ENCODE measurements around the gene STAG2.
A peak's percentile ranks its signal among the peaks of the same experiment; 100 is the strongest.
"Not testable (repeated sequence)": the region's sequence is repeated elsewhere in the genome, so short reads cannot be mapped to it uniquely, and the experiment has no call there.

STAG2 gene

DNA sequence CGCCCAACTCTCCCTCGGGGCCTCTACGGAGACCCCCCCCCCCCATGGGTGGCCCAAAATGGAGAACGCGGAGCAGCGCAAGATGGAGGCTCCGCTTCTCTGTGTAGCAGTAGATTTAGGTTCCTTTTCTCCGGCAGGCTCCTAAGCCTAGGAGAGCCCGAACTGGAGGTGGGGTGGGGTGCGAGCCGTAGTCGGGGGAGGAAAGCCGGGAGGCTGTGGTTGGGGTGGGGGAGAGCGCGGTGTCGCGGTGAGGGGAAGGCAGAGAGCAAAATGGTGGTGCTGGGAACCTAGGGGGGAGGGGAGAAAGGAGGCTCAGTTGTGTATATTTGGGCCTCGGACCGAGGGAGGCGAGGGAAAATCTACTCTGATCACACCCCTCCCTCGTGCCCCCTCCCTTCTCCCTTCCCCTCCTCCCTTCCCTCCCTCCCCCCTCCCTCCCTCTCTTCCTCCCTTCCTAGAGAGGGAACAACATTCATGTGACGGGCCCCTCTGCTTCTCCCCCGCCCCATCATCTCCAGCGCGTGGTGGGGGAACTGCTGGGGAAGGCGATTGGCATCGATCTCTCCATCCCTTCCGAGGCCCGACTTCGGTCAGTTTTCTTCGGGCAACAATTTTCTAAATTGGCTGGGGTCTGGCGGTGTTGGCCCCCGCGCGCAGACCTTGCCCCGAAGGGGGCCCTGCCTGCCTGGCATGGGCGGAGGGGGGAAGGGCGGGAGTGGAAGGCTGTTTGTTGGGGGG lies at the start of gene STAG2:
TSS of gene STAG2 (plus strand) at position 439 of the 738 bp plus-strand sequence. CDS start 60,922 bp downstream, outside the sequence.
- peak; percentile 66 for DNase-seq (ENCODE audit: low spot score)

DNA sequence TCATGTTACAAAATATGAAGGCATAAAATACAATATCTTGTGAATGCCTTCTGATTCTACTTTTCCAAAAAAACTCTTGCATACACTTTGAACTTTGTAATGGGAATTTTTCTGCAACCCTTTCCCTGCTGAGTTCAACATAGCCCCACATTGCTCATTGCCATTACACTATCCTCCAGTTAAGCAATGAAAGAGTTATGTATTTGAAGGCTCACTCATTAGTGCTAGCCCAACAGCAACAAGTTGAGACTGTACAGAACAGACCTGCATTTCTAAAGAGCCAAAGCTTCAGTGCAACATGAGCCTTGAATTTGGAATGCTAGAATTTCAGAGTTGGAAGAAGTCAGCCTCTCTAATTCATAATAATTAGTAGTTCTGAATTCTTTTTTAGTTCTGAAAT lies 44.4 kb upstream of the STAG2 start:
- DNase-seq (ENCODE audit: low spot score): no peak

DNA sequence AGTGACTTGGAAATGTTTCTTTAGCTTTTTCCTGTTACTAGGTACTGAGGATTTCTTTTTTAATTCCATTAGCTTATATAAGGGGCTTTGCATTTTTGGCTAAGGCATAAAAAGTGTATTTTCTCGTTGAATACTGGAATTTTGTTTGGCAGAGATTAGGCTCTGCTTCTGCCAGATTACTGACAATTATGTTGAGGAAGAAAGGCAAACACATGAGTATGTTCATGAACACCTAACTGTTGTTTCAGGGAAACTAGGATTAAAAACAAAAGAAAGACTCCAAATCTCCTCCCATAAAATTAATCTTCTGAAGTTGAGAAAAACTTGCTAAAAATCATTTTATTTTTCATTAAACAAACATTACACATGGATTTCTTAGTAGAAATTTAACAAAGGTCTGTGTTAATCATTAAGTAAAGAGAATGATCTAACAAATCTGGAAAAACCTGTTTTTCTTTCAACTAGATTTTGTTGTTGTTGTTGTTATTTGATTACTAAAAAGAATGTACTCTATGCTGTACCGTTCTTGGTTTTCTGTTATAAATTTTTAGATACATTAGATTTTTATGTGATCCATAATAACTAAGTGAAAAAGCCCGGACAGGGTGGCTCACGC lies 43.3 kb upstream of the STAG2 start:
- DNase-seq (ENCODE audit: low spot score): no peak

DNA sequence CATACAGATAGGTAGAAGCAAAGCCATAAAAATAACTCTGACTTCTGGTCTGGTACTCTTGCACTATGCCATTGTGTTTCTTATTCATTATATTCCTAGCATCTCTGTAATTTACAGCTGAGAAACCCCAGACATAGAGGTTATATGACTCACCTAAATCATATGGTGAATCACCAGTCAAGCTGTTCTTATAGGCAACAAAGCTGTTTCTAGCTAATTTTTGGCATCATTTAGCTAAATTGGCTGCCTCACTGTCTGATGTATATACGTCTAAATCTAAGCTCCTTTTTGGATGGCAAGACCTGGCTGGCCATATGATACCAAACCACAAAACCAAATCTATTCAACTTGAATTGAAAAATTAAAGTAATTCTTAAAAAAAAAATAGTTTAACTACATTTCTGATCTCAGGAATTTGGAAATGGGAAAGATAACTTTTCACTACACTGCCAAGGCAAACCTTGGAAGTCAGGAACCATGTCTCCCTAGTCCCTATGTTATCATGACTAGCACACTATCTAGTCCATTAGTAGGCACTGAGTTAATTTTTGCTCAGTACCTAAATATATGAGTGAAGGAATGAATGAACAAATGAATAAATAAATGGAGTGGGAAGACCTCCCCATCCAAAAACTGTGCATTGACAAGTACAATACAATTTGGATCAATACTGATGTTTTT lies 41.3 kb upstream of the STAG2 start:
- DNase-seq (ENCODE audit: low spot score): no peak

DNA sequence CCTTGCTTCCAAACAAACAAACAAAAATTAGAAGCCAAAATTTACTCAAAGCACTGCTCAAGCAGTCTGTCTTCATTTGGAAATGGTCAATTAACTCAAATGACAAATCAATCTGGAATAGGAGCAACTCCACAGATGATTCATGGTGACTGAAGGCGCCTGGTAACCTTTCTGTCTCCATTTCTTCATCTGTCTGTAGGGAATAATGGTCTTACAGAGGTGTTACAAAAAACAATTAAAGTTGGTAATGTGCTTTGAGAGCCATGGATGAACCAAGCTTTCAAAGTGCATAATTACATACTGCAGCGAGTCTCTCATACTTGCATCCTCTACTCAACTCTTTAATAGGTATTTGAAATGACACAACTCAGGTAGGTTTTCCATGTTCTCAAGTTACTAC lies 38.3 kb upstream of the STAG2 start:
- DNase-seq (ENCODE audit: low spot score): no peak

DNA sequence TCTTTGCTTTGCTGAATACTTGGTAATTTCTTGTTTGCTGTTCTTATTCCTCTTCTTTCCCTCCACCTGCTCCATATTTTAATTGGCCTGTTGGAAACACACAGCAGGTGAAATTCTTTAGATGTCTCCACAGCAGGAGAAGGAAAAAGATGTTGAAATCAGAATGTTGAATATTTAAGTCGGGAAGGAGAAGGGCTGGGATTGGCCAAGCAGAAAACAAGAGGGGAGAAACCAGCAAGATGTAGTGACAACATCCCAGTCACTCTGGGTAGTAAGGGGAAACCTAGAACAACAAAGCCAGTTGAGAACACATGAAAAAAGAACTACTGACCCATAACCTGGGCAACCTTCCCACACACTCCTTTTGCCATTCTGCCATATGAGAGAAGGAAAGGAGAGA lies 37.3 kb upstream of the STAG2 start:
- DNase-seq (ENCODE audit: low spot score): no peak

DNA sequence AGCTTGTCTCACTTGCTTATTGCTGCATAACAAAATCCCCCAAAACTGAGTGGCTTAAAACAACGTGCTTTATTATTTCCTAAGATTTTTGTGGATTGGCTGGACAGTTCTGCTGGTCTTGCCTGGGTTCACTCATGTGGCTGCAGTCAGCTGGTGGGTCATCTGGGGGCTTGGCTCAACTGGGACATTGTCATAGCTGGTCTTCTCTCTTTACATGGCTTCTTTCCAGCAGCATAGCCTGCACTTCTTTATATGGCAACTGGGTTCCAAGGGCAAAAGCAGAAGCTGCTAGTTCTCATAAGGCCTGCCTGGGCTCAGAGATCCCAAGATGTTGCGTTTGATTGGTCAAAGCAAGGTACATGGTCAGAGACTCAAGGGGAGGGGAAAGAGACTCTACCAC lies 33.7 kb upstream of the STAG2 start:
- no peak for DNase-seq (ENCODE audit: low spot score)

DNA sequence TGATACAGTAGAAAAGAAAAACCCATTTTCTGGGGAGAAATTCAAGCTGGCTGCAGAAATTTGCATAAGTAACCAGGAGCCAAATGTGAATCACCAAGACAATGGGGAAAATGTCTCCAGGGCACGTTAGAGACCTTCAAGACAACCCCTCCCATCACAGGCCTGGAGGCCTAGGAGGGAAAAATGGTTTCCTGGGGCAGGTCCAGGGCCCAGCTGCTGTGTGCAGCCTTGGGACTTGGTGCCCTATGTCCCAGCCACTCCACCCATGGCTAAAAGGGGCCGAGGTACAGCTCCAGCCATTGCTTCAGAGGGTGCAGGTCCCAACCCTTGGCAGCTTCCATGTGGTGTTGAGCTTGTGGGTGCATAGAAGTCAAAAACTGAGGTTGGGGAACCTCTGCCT lies 29.5 kb upstream of the STAG2 start:
- DNase-seq (ENCODE audit: low spot score): not testable (repeated sequence)

DNA sequence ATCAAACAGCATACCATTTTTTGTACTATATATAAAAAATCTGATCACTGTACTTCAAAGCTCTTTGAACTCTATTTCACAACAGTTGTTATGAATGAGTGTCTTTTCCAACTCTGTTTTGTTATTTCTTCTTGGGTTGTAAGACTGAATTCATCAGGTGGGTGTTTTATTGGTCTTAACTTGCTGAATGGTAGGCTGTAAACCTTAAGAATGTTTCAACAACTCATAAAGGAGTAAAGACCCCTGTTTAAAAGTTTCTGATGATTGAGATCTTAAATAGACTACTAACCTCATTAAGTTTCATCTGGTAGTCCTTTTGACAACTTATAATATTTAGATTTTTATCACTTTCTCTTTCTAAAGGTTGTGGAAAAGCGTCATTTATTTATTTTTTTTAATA lies 18.4 kb upstream of the STAG2 start:
- no peak for DNase-seq (ENCODE audit: low spot score)

DNA sequence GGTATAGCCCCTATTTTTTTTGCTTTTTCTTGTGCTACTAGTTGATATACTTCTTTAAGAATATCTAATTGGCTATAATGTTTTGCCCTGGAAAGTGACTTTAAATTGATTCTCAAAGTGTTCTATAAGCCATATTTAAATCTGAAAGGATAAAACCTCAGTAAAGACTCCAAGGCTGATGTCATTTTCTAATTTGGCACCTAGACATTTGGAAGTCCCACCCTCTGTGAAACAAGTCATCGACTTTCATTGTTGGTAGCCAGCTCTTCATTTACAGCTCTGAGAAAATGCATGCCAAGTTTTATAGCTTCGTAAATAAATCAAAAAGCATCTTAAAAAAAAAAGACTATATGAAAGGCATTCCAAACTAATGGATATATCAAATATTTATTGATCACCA lies 18.0 kb upstream of the STAG2 start:
- no peak for DNase-seq (ENCODE audit: low spot score)

DNA sequence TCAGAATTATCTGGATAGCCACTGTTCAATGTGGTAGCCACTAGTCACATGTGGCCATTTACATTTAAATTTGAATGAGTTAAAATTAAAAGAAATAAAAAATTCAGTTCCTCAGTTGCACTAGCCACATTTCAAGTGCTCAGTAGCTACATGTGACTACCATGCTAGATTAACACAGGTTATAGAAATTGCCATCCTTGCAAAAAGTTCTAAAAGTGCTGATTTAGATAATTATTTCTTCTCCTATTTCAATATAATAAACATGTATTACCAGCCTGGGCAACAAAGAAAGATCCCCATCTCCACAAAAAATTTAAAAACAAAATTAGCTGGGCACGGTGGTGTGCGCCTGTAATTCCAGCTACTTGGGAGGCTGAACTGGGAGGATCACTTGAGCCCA lies 11.7 kb upstream of the STAG2 start:
- DNase-seq (ENCODE audit: low spot score): no peak

DNA sequence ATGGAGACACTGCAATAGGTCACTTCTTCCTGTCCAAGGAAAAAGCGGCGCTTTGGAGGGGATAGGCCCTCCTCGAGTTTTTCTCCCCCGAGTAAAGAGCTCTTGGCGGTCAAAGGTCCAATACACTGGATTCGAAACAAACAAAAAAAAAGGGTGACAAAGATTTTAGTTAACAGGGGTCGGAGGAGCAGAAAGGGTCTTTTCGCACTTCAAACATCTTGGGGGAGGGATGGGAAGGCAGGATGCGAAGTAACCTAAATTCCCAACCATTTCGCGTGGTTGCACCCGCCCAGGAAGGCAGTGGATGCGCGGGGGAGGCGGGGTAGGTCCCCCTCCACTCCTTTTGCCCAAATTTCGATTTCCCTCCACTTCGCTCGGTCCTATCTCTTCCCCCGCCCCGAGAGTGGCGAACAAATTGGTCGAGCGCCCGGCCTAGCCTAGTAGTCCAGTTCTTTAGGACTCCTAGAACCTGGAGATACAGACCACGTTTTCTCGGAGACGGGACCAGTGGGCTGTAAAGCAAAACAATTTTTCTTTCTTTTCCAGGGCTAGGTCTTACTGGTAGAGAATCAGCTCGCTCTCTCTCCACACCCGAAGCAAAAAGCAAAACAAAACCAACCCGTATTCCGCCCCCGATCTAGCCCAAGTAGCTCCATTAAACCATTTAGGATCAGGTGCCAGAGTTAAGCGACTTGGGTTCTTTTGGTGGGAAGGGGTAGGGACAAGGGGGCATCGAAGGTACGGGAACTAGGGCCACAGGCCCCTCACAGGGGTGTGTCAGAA lies 2.0 kb upstream of the STAG2 start:
- DNase-seq (ENCODE audit: low spot score): peak; percentile 28

DNA sequence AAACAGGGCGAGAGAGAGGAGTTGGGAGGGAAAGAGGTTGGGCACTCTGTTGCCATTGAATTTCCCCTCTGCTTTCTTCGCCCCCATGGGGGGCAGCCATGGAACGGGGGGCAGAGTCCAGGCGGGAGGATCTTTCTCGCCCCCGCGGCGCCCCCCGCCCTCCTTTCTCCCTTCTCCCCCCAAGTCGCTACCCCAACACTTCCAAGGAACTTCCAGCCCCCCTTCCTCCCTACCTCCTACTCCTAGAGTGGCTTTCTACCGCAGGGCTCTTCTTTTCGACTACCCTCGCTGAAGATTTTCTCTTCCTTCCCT lies 594 bp upstream of the STAG2 start:
- peak; percentile 19 for DNase-seq (ENCODE audit: low spot score)

DNA sequence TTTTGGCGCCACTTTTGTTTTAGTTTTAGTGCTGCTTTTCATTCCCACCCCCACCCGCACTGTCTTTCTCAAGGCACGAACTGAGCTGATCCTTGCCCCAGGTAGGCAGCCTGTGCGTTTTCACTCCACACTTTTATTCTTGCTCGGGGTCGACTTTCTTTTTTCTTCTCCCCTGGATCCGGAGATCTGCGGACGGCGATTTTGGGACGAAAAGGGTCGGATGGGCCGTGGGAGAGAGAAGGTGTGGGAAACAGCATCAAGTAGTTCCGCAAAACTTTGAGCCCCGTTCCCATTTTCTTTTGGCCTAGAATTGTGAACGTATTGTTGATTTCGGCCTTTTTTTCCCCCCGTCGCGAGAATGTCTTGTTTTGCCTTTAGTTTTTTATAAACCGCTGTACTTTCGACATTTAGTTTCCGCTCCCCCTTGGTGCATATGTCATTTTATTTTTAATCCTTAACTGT lies 531 bp downstream of the STAG2 start:
- DNase-seq (ENCODE audit: low spot score): no peak

DNA sequence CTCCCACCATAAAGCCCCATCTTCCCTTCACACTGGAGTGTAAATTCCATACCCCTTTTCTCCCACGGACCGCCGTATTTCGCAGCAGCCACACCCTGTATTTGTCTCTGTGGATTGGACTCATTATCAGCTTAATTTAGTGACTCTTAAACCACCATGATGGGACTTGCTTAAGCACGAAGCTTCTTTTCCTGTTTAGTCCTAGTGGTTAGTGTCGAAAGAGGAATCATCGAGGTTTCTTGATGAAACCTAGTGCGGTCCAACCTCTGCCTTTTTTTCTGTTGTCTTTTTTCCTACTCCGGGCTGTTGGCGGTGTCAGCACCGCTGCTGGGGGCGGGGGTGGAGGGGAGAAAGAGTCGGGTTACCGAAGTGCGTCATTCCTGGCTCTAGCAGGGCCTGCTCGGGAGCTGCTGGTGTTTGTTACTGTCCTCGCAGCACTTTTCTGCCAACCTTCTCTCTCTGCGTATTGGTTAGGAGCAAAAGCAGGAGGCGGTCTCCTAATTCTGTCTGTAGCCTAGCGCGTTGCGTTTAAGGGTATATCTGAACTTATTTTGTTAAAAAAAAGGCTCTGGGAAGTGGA lies 1.4 kb downstream of the STAG2 start:
- peak; percentile 73 for DNase-seq (ENCODE audit: low spot score)

DNA sequence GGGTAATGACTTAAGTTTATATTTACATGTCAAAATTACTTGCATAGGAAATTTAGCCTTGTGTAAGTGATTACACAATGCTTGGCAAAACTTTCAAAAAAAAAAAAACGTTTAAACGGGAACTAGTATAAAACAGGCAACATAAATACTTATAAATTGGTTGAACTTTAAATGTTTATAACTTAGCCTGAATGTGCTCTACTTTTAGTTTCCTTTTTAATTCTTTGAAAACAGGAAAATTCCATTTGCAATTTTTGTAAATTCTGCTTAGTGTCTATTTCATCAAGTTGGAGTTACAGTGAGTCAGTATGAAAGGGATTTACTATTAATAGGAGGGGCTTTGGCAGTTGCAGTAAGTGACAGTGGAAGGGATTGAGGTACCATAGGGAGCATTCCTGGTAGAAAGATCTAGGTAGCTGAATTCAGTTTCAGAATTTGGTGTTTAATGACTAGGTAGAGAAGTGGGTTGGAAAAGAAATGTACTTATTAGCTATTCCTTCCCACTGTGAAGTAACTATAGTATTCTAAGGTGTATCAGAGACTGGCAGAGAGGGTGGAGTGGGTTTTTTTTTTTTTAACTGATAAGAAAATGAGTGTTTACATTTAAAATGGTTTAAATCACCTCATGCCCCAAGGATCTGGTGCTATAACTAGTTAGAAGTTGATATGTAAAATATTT lies 2.8 kb downstream of the STAG2 start:
- no peak for DNase-seq (ENCODE audit: low spot score)

DNA sequence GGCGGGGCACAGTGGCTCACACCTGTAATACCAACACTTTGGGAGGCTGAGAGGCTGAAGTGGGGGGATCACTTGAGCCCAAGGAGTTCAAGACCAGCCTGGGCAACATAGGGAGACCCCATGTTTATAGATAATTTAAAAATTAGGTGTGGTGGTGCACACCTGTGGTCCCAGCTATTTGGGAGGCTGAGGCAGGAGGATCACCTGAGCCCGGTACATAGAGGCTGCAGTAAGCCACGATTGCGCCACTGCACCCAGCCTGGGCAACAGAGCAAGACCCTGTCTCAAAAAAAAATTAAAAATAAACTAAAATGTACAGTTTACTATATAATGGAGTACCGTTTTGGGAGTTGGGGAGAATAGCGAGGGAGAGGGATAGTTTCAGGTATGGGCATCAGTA lies 4.2 kb downstream of the STAG2 start:
- no peak for DNase-seq (ENCODE audit: low spot score)

DNA sequence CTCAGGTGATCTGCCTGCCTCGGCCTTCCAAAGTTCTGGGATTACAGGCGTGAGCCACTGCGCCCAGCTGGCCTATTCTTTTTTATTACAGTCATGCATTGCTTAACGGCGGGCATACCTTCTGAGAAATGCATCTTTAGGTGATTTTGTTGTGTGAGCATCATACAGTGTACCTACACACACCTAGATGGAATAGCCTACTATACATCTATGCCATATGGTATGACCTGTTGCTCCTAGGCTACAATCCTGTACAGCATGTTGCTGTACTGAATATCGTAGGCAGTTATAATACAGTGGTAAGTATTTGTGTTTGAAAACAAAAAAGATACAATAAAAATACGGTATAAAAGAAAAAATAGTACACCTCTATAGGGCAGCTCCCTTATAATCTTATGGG lies 6.0 kb downstream of the STAG2 start:
- no peak for DNase-seq (ENCODE audit: low spot score)

DNA sequence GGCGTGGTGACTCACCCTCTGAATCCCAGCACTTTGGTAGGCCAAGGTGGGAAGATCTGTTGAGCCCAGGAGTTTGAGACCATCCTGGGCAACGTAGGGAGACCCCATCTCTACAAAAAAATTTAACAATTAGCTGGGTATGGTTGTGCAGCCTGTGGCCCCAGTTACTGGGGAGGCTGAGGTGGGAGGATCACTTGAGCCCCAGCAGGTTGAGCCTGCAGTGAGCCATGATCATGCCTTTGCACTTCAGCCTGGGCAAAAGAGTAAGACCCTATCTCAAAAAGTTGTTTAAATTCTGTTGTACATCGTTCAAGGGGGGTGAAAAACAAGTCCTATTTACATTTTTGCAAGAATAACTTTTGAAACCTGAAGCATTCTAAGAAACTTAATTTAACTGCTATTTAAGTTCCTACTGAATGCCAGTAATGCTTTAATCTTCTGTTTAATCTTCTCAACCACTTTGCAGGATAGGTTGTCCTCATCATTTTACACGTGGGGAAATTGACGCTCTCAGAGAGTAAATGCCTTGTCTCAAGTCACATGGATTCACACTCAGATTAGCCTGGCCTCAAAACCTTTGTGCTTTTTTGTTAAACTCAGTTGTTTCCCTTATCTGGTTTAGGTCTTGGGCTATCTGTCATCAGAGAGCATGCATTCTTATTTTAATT lies 7.0 kb downstream of the STAG2 start:
- peak; percentile 18 for DNase-seq (ENCODE audit: low spot score)

DNA sequence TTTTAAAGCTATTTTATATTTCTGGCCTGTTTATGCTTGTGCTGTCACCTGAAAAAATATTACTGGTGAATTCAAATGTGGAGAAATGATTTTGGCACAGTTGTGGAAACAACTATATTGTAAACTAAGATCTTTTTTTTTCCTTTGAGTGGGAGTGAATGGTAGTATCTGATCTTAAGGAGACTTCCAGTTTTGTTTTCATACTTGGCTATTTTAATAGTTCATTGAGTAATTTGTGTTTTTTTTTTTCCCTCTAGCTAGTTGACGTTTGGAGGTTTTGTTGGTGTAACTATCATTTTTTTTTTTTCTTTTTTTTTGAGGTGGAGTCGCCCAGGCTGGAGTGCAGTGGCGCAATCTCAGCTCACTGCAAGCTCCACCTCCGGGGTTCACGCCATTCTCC lies 10.5 kb downstream of the STAG2 start:
- no peak for DNase-seq (ENCODE audit: low spot score)

DNA sequence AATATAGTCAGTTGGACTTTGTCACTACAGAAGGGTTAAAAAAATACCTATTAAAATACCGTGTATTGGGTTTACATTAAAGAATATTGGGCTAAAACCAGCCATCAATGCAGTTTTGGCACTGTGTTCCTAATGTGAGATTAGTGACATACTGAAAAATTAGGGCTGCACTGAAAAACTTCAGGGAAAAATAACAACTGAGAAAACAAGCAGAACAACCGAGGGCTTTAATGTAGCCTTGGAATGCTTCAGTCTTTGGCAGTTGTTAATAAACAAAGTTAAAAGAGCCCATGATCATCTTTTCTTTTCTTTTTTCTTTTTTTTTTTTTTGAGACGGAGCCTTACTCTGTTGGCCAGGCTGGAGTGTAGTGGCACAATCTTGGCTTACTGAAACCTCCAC lies 12.4 kb downstream of the STAG2 start:
- no peak for DNase-seq (ENCODE audit: low spot score)

Data from D341Med (cell line).